Naive B cell (primary cell): ENCODE results near the gene ADD1. TPM values are rescaled to one million over a fixed set of nuclear protein-coding genes. Genes with fewer than 3 reads are reported as not detected.

Experiments
- ATAC-seq, 2 donors: fragments of 150-1000 bp; cut with Tn5 transposase; 2 replicates each; pipeline ENCODE4 v1.10.0; 2021; ENCODE audit warnings: low read depth in 2 of 2, mild to moderate bottlenecking in 2 of 2, moderate library complexity in 2 of 2
- DNase-seq: peaks from one replicate; pipeline ENCODE4 v3.0.0; 2022
- H3K27ac Mint-ChIP-seq, 6 donors: one replicate each; pipeline ENCODE4 v1.8.0; 2020 to 2022; ENCODE audit warnings: mild to moderate bottlenecking in 6 of 6, mixed read lengths in 6 of 6, moderate library complexity in 5 of 6, inconsistent platforms in 2 of 6
- H3K27me3 Mint-ChIP-seq, 3 donors: one replicate each; pipeline ENCODE4 v1.8.0; 2021 to 2022; ENCODE audit warnings: mixed read lengths in 3 of 3, mild to moderate bottlenecking in 1 of 3
- H3K36me3 Mint-ChIP-seq, 2 donors: one replicate each; pipeline ENCODE4 v1.8.0; 2020 to 2022; ENCODE audit warnings: mixed read lengths in 2 of 2, inconsistent platforms in 1 of 2, mild to moderate bottlenecking in 1 of 2
- H3K4me1 Mint-ChIP-seq, 3 donors: one replicate each; pipeline ENCODE4 v1.8.0; 2020 to 2022; ENCODE audit warnings: mixed read lengths in 3 of 3, inconsistent platforms in 1 of 3, mild to moderate bottlenecking in 1 of 3, moderate library complexity in 1 of 3
- H3K4me3 Mint-ChIP-seq, 8 donors: one replicate each; pipeline ENCODE4 v1.8.0; 2020 to 2022; ENCODE audit warnings: mild to moderate bottlenecking in 8 of 8, mixed read lengths in 8 of 8, moderate library complexity in 8 of 8, inconsistent platforms in 2 of 8
- H3K9me3 Mint-ChIP-seq, 7 donors: one replicate each; pipeline ENCODE4 v1.8.0; 2020 to 2022; ENCODE audit warnings: mixed read lengths in 7 of 7, mild to moderate bottlenecking in 5 of 7, inconsistent platforms in 2 of 7, moderate library complexity in 1 of 7
- polyA plus RNA-seq, 6 donors: library from polyadenylated mRNA; unstranded; fragments of 300-500 nt; fragmentation: Illumina TruSeq; gene quantifications; one replicate each; pipeline ENCODE4 v1.2.3, GENCODE V29; 2021; ENCODE audit warnings: low read depth in 6 of 6

ADD1 gene
- polyA plus RNA-seq, 6 donors from 2014 or later = 325 to 440 (median 349) TPM

DNA sequence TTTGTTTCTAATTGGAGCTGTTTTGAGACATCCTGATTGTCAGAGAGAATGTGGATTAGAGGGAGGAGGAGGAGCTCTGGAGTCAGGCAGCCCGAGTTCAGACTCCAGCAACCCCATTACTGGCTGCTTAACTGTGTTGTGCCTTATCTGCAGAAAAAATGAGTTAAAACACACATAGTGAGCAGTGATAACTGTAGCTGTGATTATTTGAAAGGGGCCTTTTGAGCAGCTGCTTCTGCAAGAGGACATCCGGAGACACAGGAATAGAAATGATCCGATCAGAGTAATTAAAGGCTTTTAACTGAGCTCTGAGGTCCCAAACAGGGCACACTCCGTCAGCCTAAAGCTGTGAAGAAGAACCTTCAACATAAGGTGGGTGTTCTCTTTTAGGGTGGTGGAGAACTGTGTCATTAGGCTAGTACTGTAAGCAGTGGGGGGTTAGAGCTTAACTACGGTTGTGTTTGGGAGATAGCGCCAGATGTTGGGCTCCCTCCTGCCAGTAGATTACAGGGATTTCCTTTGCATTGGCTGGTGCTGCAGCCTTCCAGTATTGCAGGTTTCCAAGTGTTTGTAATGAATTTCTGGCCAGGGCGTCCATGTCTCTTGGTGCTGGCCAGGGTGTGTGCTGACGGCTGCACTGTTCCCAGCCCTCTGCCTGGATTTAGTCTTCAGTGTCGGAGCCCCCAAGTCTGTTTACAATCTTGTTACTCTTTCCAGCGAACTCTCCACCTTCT is 24.3 kb downstream of the ADD1 start:
- peak overlapping the region in 7 of 8 donors; percentile 10 to 61 (median 36) for H3K4me3 Mint-ChIP-seq

DNA sequence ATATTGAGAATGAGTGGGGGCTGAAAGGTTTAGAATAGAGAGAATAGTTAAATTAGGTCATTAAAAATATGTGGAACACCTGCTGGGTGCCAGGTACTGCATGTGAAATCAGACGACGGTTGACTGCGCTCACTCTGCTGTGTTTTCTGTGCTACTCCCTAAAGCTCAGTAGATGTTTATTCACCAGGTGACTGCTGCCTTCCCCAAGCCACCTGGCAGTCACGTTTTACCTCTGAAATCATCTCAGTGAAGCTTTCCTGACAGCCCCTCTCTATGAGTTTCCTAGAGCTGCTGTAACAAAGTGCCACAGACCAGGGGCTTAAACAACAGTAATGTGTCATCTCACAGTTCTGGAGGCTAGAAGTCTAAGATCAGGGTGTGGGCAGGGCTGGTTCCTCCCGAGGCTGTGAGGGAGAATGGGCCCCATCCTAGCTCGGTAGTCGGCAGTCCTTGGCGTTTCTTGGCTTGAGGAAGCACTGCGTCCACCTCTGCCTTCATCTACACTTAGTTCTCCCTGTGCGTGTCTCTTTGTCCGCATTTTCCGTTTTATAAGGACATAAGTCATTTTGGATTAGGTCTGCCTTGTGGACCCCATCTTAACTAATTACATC is 25.3 kb downstream of the ADD1 start:
- Mint-ChIP-seq H3K36me3 (peaks cover 0 to 4% of the 10 kb centered on the region in 2 donors), H3K4me1 (peaks cover 62 to 90% (median 78%) of the 10 kb centered on the region in 3 donors), H3K4me3 (peak overlapping the region in 4 of 8 donors; percentile 1 to 59 (median 30)), H3K9me3 (no peaks in the 10 kb centered on the region), H3K27me3 (no peaks in the 10 kb centered on the region), H3K27ac (peak overlapping the region in 5 of 6 donors; percentile 4 to 82 (median 71))
- ATAC-seq = no peak
- no peak for DNase-seq

More for the DNA sequence above, 24.3 kb downstream of the ADD1 start:
- H3K27ac Mint-ChIP-seq = peak overlapping the region in 4 of 6 donors; percentile 60 to 82 (median 64)
- DNase-seq (no peak), ATAC-seq (no peak)
- peaks cover 64 to 90% (median 78%) of the 10 kb centered on the region in 3 donors for H3K4me1 Mint-ChIP-seq
- peaks cover 0 to 4% of the 10 kb centered on the region in 2 donors for H3K36me3 Mint-ChIP-seq
- no peaks in the 10 kb centered on the region for H3K27me3 Mint-ChIP-seq
- no peaks in the 10 kb centered on the region for H3K9me3 Mint-ChIP-seq

DNA sequence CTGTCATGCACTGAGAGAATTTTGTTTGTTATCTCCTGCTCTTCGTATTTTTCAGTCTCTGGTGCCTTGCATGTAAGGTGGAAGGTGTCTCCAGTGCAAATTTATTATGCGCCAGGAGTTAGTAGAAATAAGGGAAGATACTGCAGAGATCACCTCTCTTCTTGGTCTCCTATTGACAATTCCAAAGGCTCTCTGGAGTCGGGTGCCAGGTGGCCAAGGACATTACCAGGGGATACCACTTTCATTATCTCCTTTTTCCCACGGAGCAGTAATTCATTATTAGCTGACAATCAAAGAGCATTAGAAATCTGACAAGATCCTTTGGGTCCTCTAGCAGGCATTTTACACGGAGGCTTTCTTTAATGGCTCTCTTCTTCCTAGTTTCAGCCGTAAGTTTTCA is 26.0 kb downstream of the ADD1 start:
- Mint-ChIP-seq H3K36me3 (peaks cover 0 to 4% of the 10 kb centered on the region in 2 donors), H3K27me3 (no peaks in the 10 kb centered on the region), H3K4me3 (peak overlapping the region in 2 of 8 donors; percentile 6 to 9), H3K4me1 (peaks cover 58 to 91% (median 73%) of the 10 kb centered on the region in 3 donors), H3K9me3 (no peaks in the 10 kb centered on the region), H3K27ac (peak overlapping the region; percentile 40 to 84 (median 56))
- ATAC-seq (no peak), DNase-seq (no peak)

DNA sequence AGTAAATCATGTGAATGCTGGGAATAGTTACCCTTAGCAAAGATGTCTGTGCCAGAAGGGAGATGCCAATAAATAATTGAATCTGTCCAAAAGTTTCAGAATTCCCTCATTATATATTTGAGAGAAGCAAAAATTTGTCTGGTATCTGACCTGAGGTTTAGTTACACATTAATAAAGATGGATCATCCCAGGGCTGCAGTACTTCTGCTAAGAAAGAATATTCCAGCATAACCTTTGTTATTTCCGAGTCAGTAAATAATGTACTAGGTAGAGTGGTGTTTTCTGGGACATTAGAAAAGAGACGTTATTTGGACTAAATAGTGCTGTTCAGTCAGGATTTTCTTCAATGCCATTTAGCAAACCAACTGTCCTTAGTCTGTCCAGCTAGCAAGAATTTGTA is 26.4 kb downstream of the ADD1 start:
- no peaks in the 10 kb centered on the region for H3K9me3 Mint-ChIP-seq
- H3K4me3 Mint-ChIP-seq = no peak overlapping the region
- DNase-seq = no peak
- no peak for ATAC-seq
- no peaks in the 10 kb centered on the region for H3K27me3 Mint-ChIP-seq
- peaks cover 0 to 1% of the 10 kb centered on the region in 2 donors for H3K36me3 Mint-ChIP-seq
- H3K27ac Mint-ChIP-seq = peak overlapping the region in 5 of 6 donors; percentile 33 to 84 (median 44)
- peaks cover 56 to 89% (median 69%) of the 10 kb centered on the region in 3 donors for H3K4me1 Mint-ChIP-seq

DNA sequence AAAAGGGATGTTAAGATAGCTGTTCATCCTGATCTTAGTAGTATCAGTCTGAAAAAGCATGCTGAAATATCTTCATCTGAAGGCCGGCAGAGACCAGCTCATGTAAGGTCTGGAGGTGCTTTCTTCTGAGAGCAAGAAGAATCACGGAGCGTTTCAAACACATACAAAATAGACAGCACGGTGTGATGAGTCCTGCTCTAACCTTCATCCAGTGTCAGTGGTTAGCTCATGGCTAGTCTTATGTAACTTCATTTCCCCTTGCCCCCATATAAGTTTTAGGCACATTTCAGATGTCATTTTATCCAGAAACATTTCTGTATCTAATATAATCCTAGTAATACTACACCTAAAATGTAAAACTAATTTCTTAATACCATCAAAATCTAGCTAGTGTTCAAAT is 27.8 kb downstream of the ADD1 start:
- ATAC-seq (no peak), DNase-seq (no peak)
- no peaks in the 10 kb centered on the region for H3K9me3 Mint-ChIP-seq
- H3K27me3 Mint-ChIP-seq = no peaks in the 10 kb centered on the region
- H3K4me3 Mint-ChIP-seq = peak overlapping the region in 2 of 8 donors; percentile 0 to 40
- H3K27ac Mint-ChIP-seq = peak overlapping the region; percentile 5 to 86 (median 67)
- H3K4me1 Mint-ChIP-seq = peaks cover 51 to 87% (median 60%) of the 10 kb centered on the region in 3 donors
- H3K36me3 Mint-ChIP-seq = no peaks in the 10 kb centered on the region

DNA sequence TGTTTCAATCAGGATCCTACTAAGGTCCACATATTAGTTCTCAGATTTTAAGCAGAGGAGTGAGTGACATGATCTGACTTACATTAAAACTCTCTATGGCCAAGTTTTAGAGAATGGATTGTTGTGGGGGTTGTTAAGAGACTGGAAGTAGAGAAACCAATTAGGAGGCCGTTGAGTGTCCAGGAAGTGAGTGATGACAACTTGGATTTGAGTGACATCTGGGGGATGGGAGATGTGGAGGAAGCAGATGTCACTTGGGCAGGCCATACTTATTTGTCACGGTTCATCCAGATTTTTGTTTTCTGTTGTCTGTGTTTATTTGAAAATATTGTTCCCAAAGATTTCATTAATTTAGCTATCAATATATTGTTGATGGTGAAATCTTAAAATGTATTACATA is 28.3 kb downstream of the ADD1 start:
- H3K4me1 Mint-ChIP-seq = peaks cover 47 to 83% (median 57%) of the 10 kb centered on the region in 3 donors
- H3K9me3 Mint-ChIP-seq = no peaks in the 10 kb centered on the region
- H3K27ac Mint-ChIP-seq = peak overlapping the region; percentile 5 to 86 (median 64)
- no peaks in the 10 kb centered on the region for H3K27me3 Mint-ChIP-seq
- DNase-seq = no peak
- peak; percentile 50 to 59 for ATAC-seq
- H3K36me3 Mint-ChIP-seq = no peaks in the 10 kb centered on the region
- peak overlapping the region in 4 of 8 donors; percentile 0 to 46 (median 26) for H3K4me3 Mint-ChIP-seq

DNA sequence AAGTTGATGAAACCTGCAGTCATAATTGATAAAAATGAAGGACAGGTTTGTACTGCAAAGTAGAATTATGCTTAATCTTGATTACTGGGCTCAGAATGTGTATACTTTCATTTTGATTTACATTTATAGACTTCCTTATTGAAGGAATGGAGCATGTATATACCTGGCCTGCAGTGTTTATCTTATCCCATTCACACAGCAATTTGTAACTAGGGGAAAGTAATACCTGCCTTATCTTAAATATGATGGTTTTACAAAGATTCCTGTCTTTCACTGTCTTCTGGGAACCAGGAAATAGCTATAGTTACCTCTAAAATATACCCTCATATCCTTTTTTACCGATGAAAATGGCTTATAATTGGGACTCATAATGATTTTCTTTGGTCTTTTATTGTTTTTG is 29.7 kb downstream of the ADD1 start:
- peak overlapping the region in 2 of 6 donors; percentile 7 to 42 for H3K27ac Mint-ChIP-seq
- no peaks in the 10 kb centered on the region for H3K9me3 Mint-ChIP-seq
- H3K36me3 Mint-ChIP-seq = peaks cover 0 to 13% of the 10 kb centered on the region in 2 donors
- no peaks in the 10 kb centered on the region for H3K27me3 Mint-ChIP-seq
- H3K4me1 Mint-ChIP-seq = peaks cover 45 to 76% (median 57%) of the 10 kb centered on the region in 3 donors
- no peak for ATAC-seq
- H3K4me3 Mint-ChIP-seq = no peak overlapping the region
- DNase-seq = no peak

DNA sequence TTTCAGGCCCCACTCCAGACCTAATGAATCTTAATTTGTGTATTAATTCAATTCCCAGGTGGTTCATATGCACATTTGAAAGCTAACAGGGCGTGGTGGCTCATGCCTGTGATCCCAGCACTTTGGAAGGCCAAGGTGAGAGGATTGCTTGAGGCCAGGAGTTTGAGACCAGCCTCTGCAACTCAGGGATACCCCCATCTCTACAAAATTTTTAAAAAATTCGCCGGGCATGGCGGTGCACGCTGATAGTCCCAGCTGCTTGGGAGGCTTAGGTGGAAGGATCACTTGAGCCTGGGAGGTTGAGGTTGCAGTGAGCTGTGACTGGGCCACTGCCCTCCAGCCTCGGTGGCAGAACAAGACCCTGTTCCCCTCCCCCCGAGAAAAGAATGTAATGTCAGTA is 31.2 kb downstream of the ADD1 start:
- H3K9me3 Mint-ChIP-seq = no peaks in the 10 kb centered on the region
- H3K4me1 Mint-ChIP-seq = peaks cover 40 to 70% (median 55%) of the 10 kb centered on the region in 3 donors
- no peak overlapping the region for H3K27ac Mint-ChIP-seq
- DNase-seq (no peak), ATAC-seq (no peak)
- peaks cover under 1 to 20% of the 10 kb centered on the region in 2 donors for H3K36me3 Mint-ChIP-seq
- no peaks in the 10 kb centered on the region for H3K27me3 Mint-ChIP-seq
- no peak overlapping the region for H3K4me3 Mint-ChIP-seq

DNA sequence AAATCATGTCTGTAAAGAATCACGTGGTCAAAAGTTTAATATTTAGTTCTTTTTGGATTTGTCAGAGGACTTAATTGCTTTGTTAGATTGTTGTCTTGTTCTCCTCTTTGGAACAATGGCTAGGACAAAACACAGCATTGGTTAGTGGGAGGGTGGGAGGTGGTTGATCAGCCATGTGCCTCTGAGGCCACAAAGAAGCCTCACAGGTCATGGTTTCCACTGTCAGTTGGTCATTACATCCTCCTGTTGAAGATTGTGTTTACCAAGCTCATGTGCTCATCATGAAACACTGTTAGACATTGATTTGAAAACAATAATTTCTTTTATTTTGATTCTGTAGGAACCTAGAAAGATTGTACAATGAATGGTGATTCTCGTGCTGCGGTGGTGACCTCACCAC is 31.9 kb downstream of the ADD1 start:
- no peaks in the 10 kb centered on the region for H3K9me3 Mint-ChIP-seq
- H3K4me3 Mint-ChIP-seq = no peak overlapping the region
- H3K27me3 Mint-ChIP-seq = no peaks in the 10 kb centered on the region
- peaks cover 40 to 66% (median 57%) of the 10 kb centered on the region in 3 donors for H3K4me1 Mint-ChIP-seq
- ATAC-seq = no peak
- no peak for DNase-seq
- peak overlapping the region in 4 of 6 donors; percentile 14 to 67 (median 28) for H3K27ac Mint-ChIP-seq
- H3K36me3 Mint-ChIP-seq = peaks cover 3 to 20% of the 10 kb centered on the region in 2 donors

DNA sequence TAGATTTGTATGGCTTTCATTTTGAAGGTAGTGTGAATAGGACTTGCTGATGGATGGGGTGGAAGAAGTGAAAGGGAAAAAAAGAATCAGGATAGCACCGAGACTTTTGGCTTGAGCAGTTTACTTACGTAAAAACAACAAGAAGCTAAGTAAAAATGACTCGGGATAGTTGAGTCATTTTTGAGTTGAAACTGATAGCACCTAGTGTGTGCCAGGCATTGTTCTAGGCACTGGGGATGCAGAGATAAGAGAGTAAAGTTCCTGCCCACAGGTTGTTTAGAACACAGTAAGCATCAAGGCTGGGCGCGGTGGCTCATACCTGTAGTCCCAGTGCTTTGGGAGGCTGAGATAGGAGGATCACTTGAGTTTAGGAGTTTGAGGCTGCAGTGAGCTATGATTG is 34.7 kb downstream of the ADD1 start:
- no peak overlapping the region for H3K4me3 Mint-ChIP-seq
- H3K27me3 Mint-ChIP-seq = no peaks in the 10 kb centered on the region

DNA sequence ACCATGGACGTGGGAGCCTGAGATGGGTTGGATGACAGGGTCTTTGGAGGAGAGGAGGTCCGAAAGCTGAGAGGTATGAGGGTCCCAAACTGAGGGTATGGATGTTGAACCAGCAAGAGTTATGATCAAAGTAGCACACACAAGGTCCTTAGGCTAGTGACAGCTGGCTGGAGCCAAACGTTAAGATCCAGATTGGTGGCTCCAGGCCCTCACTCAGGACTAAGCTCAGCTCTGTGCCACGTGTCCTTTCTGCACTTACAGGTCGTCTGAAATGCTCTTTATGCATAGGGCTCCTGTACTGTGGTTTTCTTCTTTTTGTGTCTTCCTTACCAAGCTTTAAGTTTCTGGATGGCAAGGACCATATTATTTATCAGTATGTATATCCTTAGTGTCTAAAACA is 35.4 kb downstream of the ADD1 start:
- DNase-seq = no peak
- no peaks in the 10 kb centered on the region for H3K9me3 Mint-ChIP-seq
- H3K27me3 Mint-ChIP-seq = no peaks in the 10 kb centered on the region
- ATAC-seq = no peak
- H3K4me3 Mint-ChIP-seq = no peak overlapping the region
- H3K4me1 Mint-ChIP-seq = peaks cover 25 to 37% (median 36%) of the 10 kb centered on the region in 3 donors
- peaks cover 3 to 20% of the 10 kb centered on the region in 2 donors for H3K36me3 Mint-ChIP-seq
- H3K27ac Mint-ChIP-seq = peak overlapping the region in 5 of 6 donors; percentile 49 to 93 (median 57)

More for the DNA sequence above, 34.7 kb downstream of the ADD1 start:
- Mint-ChIP-seq H3K27ac (peak overlapping the region in 5 of 6 donors; percentile 49 to 93 (median 60)), H3K9me3 (no peaks in the 10 kb centered on the region), H3K4me1 (peaks cover 26 to 43% (median 40%) of the 10 kb centered on the region in 3 donors), H3K36me3 (peaks cover 3 to 20% of the 10 kb centered on the region in 2 donors)
- ATAC-seq (no peak), DNase-seq (no peak)

DNA sequence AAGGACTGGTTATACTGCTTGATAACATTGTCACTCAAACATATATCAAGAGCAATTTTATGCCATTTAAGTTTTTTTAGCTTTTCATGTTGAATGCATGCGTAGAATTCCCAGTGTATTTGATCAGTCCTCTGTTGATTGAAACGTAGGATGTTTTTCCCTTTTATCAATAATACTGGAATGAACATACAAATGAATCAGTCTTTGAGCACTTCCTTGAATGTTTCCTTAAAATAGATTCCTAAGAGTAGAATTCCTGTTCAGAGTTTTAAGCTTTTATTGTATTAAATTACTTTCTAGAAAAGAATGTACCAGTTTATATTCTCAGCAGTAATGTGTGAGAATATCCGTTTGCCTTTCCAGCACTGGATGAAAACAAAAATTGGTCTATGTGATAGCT is 37.8 kb downstream of the ADD1 start:
- DNase-seq (no peak), ATAC-seq (no peak)
- no peak overlapping the region for H3K4me3 Mint-ChIP-seq
- H3K9me3 Mint-ChIP-seq = no peaks in the 10 kb centered on the region
- H3K27ac Mint-ChIP-seq = no peak overlapping the region
- H3K27me3 Mint-ChIP-seq = no peaks in the 10 kb centered on the region
- H3K36me3 Mint-ChIP-seq = peaks cover 15 to 40% of the 10 kb centered on the region in 2 donors
- H3K4me1 Mint-ChIP-seq = peaks cover 21 to 32% (median 28%) of the 10 kb centered on the region in 3 donors

DNA sequence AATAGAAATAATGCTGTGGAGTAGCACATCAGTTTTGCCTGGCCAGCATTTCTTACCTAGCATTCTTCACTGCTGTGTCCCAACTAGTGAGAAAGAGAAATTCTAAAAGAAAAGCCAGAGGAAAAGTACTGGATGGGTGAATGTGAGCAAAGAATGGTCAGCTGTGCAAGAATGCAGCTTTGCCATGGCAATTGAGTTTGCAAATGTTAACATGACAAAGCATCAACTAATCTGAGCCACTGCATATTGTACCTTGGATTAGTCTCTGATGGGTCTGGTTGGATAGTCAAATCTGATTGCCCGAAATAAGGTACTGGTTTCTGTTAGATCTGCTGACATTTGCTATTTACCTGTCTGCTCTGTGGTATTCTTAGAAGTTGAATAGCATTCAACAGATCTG is 38.7 kb downstream of the ADD1 start:
- H3K4me3 Mint-ChIP-seq = no peak overlapping the region
- H3K9me3 Mint-ChIP-seq = no peaks in the 10 kb centered on the region
- ATAC-seq (no peak), DNase-seq (no peak)
- peaks cover 19 to 32% (median 30%) of the 10 kb centered on the region in 3 donors for H3K4me1 Mint-ChIP-seq
- peaks cover 16 to 46% of the 10 kb centered on the region in 2 donors for H3K36me3 Mint-ChIP-seq
- H3K27ac Mint-ChIP-seq = no peak overlapping the region
- no peaks in the 10 kb centered on the region for H3K27me3 Mint-ChIP-seq
